KG1 (cell line): ENCODE results near the gene DGLUCY.
"Not testable (repeated sequence)": the region's sequence is repeated elsewhere in the genome, so short reads cannot be mapped to it uniquely, and the experiment has no call there.

ENCODE experiments used
- DNase-seq: peaks from one replicate; lab custom pipeline; 2025; lab: John Stamatoyannopoulos, UW

DGLUCY gene

GRCh38 chr14:91211017-91211416, 97.1 kb downstream of the DGLUCY start:
- DNase-seq, result no peak

- DNase-seq, result no peak
These were observed 100.4 kb downstream of the DGLUCY start for GRCh38 chr14:91214306-91214705.

- no peak for DNase-seq
These were observed 101.5 kb downstream of the DGLUCY start for GRCh38 chr14:91215381-91215780.

GRCh38 chr14:91216731-91217226, 102.9 kb downstream of the DGLUCY start:
- DNase-seq, result no peak

- no peak for DNase-seq
These were observed 104.1 kb downstream of the DGLUCY start for GRCh38 chr14:91218014-91218413.

GRCh38 chr14:91219517-91220389, 105.9 kb downstream of the DGLUCY start:
- no peak for DNase-seq

- DNase-seq, result no peak
These were observed 106.7 kb downstream of the DGLUCY start for GRCh38 chr14:91220581-91221000.

- DNase-seq, result no peak
These were observed 107.4 kb downstream of the DGLUCY start for GRCh38 chr14:91221270-91221669.

- no peak for DNase-seq
These were observed 109.3 kb downstream of the DGLUCY start for GRCh38 chr14:91223028-91223783.

GRCh38 chr14:91225025-91225424, 111.2 kb downstream of the DGLUCY start:
- DNase-seq, result no peak

- not testable (repeated sequence) for DNase-seq
These were observed 112.5 kb downstream of the DGLUCY start for GRCh38 chr14:91226360-91226759.

GRCh38 chr14:91227183-91227628, 113.3 kb downstream of the DGLUCY start:
- DNase-seq, result no peak

GRCh38 chr14:91228112-91229004, 114.5 kb downstream of the DGLUCY start:
- DNase-seq, result no peak

GRCh38 chr14:91229005-91229382, 115.1 kb downstream of the DGLUCY start:
- DNase-seq, result no peak

GRCh38 chr14:91229743-91230200, 115.9 kb downstream of the DGLUCY start:
- DNase-seq, result peak; percentile 30

- DNase-seq, result no peak
These were observed 116.6 kb downstream of the DGLUCY start for GRCh38 chr14:91230397-91231035.

GRCh38 chr14:91231446-91231845, 117.6 kb downstream of the DGLUCY start:
- no peak for DNase-seq

- DNase-seq, result no peak
These were observed 118.2 kb downstream of the DGLUCY start for GRCh38 chr14:91232052-91232451.

GRCh38 chr14:91232603-91233002, 118.7 kb downstream of the DGLUCY start:
- no peak for DNase-seq

- no peak for DNase-seq
These were observed 120.3 kb downstream of the DGLUCY start for GRCh38 chr14:91233936-91234790.
